SU-DHL-6 (cell line): Measurements from ENCODE around the gene DAPK1.

Experiments used
- H2AFZ ChIP-seq: fragments of 200-600 bp; sonication (generic); 2 replicates; pipeline ENCODE4 v1.6.1; 2014; ENCODE audit warnings: low read depth, mild to moderate bottlenecking, moderate library complexity, mixed read lengths, antibody characterized with exemption, low read length; ENCODE audit not compliant: severe bottlenecking
- H3F3A ChIP-seq: fragments of 200-600 bp; shearing (Covaris generic); 2 replicates; pipeline ENCODE4 v1.6.0; 2016; ENCODE audit warnings: antibody characterized with exemption, mild to moderate bottlenecking; ENCODE audit not compliant: insufficient read depth
- H3K27ac ChIP-seq: fragments of 200-600 bp; sonication (generic); 2 replicates; pipeline ENCODE4 v1.5.1; 2016; ENCODE audit warnings: low read depth, mild to moderate bottlenecking, low read length, moderate library complexity, mixed read lengths
- H3K27me3 ChIP-seq: fragments of 200-600 bp; sonication (generic), shearing (Covaris generic); 2 replicates; pipeline ENCODE4 v1.6.0; 2014; ENCODE audit warnings: mild to moderate bottlenecking, low read length
- H3K36me3 ChIP-seq: fragments of 200-600 bp; sonication (generic); 2 replicates; pipeline ENCODE4 v1.6.1; 2014; ENCODE audit warnings: mild to moderate bottlenecking, low read length, mixed read lengths
- H3K4me2 ChIP-seq: fragments of 300-600, 200-600 bp; shearing (Covaris generic), sonication (generic); 2 replicates; pipeline ENCODE4 v1.6.0; 2014; ENCODE audit warnings: low read length, low read depth, mild to moderate bottlenecking; ENCODE audit not compliant: poor library complexity, severe bottlenecking
- H3K4me3 ChIP-seq: fragments of 200-600 bp; sonication (generic); 2 replicates; pipeline ENCODE4 v1.5.1; 2014; ENCODE audit warnings: antibody characterized with exemption, low read length, mild to moderate bottlenecking, mixed read lengths; ENCODE audit not compliant: insufficient read depth, poor library complexity, severe bottlenecking
- H3K79me2 ChIP-seq: fragments of 200-600 bp; sonication (generic); 2 replicates; pipeline ENCODE4 v1.6.1; 2014; ENCODE audit warnings: mild to moderate bottlenecking, low read length, moderate library complexity; ENCODE audit not compliant: insufficient read depth
- H3K9ac ChIP-seq: fragments of 200-600 bp; sonication (generic); 2 replicates; pipeline ENCODE4 v1.7.0; 2014; ENCODE audit warnings: mild to moderate bottlenecking, low read length
- H3K9me2 ChIP-seq: fragments of 200-600 bp; sonication (generic); replicated peaks from 2 replicates; pipeline ENCODE4 v1.6.1; 2014; ENCODE audit warnings: low read length; ENCODE audit not compliant: insufficient read depth
- H3K9me3 ChIP-seq: fragments of 200-600 bp; sonication (generic); 2 replicates; pipeline ENCODE4 v1.6.1; 2014; ENCODE audit warnings: low read length, mixed read lengths; ENCODE audit not compliant: insufficient read depth
- H4K20me1 ChIP-seq: fragments of 200-600 bp; sonication (generic); 2 replicates; pipeline ENCODE4 v1.6.1; 2014; ENCODE audit warnings: low read depth, mild to moderate bottlenecking, antibody characterized with exemption, low read length, moderate library complexity, mixed read lengths
- EZH2phosphoT487 ChIP-seq: fragments of 200-600 bp; sonication (generic), shearing (Covaris generic); conservative IDR thresholded peaks from 2 replicates; pipeline ENCODE4 v1.6.1; 2018; ENCODE audit warnings: mild to moderate bottlenecking, antibody characterized with exemption, low read length, moderate library complexity, mixed read lengths
- TF ChIP-seq, protein P1 (sequence below): fragments of 200-600 bp; sonication (generic); IDR thresholded peaks from one replicate; pipeline ENCODE4 v1.5.1; 2017; ENCODE audit warnings: antibody characterized with exemption, mild to moderate bottlenecking, low read length, moderate library complexity; ENCODE audit not compliant: insufficient read depth, poor library complexity, severe bottlenecking

DAPK1 gene

DNA sequence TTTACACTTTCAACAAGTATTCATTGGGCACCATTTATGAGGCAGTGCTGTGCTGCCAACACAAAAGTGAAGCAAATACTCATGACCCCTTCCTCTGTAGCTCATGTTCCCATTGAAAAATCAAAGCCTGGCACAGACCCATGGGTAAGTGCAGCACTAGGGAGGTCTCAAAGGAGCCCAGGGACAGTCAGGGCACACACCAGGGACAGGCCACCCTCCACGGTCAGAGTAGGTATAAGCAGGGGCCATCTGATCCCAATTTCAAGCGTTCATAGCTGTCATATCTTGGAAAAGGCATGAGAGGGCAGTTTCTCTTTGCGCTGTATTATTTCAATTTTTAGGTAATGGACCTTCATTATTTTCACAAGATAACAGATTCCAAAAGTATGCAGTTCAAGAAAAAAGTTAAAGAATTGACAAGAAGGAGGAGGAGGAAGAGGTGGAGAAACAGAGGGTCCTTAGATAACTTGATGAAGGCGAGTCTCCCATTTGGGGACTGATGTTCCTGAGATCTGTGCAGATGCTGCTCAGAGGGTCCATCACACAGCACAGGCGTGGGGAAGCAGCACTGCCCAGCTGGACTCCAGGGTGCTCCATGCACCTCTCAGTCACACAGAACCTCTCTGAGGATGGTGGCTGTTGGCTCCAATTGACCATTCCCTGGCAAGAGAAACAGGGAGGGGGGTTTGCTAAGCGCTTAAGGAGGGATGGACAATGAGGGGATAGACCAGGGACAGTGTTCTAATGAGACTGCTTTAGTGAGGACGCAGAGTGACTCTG, 235.8 kb downstream of the DAPK1 start:
- no peaks in the 10 kb centered on the region for H3K79me2 ChIP-seq
- TF ChIP-seq, protein P1, sequence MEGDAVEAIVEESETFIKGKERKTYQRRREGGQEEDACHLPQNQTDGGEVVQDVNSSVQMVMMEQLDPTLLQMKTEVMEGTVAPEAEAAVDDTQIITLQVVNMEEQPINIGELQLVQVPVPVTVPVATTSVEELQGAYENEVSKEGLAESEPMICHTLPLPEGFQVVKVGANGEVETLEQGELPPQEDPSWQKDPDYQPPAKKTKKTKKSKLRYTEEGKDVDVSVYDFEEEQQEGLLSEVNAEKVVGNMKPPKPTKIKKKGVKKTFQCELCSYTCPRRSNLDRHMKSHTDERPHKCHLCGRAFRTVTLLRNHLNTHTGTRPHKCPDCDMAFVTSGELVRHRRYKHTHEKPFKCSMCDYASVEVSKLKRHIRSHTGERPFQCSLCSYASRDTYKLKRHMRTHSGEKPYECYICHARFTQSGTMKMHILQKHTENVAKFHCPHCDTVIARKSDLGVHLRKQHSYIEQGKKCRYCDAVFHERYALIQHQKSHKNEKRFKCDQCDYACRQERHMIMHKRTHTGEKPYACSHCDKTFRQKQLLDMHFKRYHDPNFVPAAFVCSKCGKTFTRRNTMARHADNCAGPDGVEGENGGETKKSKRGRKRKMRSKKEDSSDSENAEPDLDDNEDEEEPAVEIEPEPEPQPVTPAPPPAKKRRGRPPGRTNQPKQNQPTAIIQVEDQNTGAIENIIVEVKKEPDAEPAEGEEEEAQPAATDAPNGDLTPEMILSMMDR = no peak
- no peak for TF ChIP-seq EZH2phosphoT487
- H2AFZ ChIP-seq = no peak overlapping the region
- no peak overlapping the region for H3K4me2 ChIP-seq
- no peak overlapping the region for H3K9ac ChIP-seq
- no peaks in the 10 kb centered on the region for H3K27me3 ChIP-seq
- H3K9me2 ChIP-seq = no peaks in the 10 kb centered on the region
- no peak overlapping the region for H3K4me3 ChIP-seq
- no peak overlapping the region for H3K27ac ChIP-seq
- H4K20me1 ChIP-seq = no peaks in the 10 kb centered on the region
- no peaks in the 10 kb centered on the region for H3F3A ChIP-seq
- no peaks in the 10 kb centered on the region for H3K9me3 ChIP-seq
- no peaks in the 10 kb centered on the region for H3K36me3 ChIP-seq

DNA sequence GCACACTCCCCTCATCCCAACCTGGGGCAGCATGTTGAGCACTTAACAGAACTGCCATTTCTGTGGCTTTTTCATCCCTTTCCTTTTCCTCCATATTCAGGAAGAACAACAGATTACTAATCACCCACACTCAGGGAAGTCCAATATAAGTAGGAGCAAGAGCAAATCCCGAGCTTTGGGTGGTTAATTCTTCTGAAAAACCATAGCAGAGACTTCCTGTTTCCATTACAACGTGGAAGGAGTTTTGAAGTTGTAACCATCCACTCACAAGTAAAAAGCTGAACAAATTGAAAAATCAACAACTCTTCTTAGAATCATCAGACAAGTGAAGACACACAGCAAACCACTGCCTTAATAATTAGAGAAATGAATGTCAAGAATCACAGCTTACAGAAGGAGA, 236.4 kb downstream of the DAPK1 start:
- H3K4me2 ChIP-seq = no peak overlapping the region
- no peak for TF ChIP-seq EZH2phosphoT487
- TF ChIP-seq, protein P1 = no peak
- H3F3A ChIP-seq = no peaks in the 10 kb centered on the region
- H3K27me3 ChIP-seq = no peaks in the 10 kb centered on the region
- no peaks in the 10 kb centered on the region for H3K79me2 ChIP-seq
- no peak overlapping the region for H3K4me3 ChIP-seq
- H3K9me3 ChIP-seq = no peaks in the 10 kb centered on the region
- H3K27ac ChIP-seq = no peak overlapping the region
- no peak overlapping the region for H2AFZ ChIP-seq
- H3K36me3 ChIP-seq = no peaks in the 10 kb centered on the region
- no peak overlapping the region for H3K9ac ChIP-seq
- no peaks in the 10 kb centered on the region for H4K20me1 ChIP-seq
- no peaks in the 10 kb centered on the region for H3K9me2 ChIP-seq

DNA sequence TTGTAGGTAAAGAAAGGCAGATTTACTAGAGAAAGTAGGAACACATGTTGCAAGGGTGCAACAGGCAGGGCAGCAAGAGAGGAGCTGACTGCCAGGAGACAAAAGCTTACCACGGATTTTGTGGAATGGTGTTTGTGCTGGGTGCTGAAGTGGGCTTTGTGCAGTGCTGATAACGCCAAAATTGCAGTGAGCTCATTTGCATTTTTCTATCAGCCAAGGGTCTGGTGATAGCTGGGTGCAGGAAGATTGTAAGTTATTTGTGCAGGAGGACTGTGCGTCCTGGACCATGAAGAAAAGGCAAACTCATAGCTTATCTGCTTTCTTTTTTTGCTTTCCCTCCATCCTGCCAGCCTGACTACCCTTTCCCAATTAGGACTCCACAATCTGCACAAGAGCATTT, 241.9 kb downstream of the DAPK1 start:
- Histone ChIP-seq H4K20me1 (no peaks in the 10 kb centered on the region), H3K9me2 (no peaks in the 10 kb centered on the region), H3K27ac (no peak overlapping the region), H3K4me2 (no peak overlapping the region), H3K36me3 (no peaks in the 10 kb centered on the region), H3K4me3 (no peak overlapping the region), H3K9ac (no peak overlapping the region), H3K9me3 (no peaks in the 10 kb centered on the region), H3F3A (no peaks in the 10 kb centered on the region), H3K27me3 (no peaks in the 10 kb centered on the region), H2AFZ (no peak overlapping the region), H3K79me2 (no peaks in the 10 kb centered on the region)
- TF ChIP-seq, protein P1 = no peak
- TF ChIP-seq EZH2phosphoT487 = no peak
